Peyer's patch (tissue), 4 donors: ENCODE data around the gene ALG9. TPM values are rescaled to one million over a fixed set of nuclear protein-coding genes. Genes with fewer than 3 reads are reported as not detected.

Source experiments
- DNase-seq, 3 donors: peaks; one replicate each; pipeline ENCODE4 v3.0.0-alpha.2; 2017 to 2019
- H3K27ac ChIP-seq, 4 donors: fragments of 200-600 bp; sonication (generic); one replicate each; pipeline ENCODE4 v1.5.1; 2016 to 2019
- H3K27me3 ChIP-seq, 2 donors: fragments of 200-600 bp; sonication (generic); one replicate each; pipeline ENCODE4 v1.5.1; 2019
- H3K36me3 ChIP-seq, 3 donors: fragments of 200-600 bp; sonication (generic); one replicate each; pipeline ENCODE4 v1.5.1; 2016 to 2019
- H3K4me1 ChIP-seq, 4 donors: fragments of 200-600 bp; sonication (generic); one replicate each; pipeline ENCODE4 v1.5.1; 2016 to 2019
- H3K4me3 ChIP-seq, 4 donors: fragments of 200-600 bp; sonication (generic); 1 replicate in 3 of 4; 2 replicates in 1 of 4; pipeline ENCODE4 v1.5.1; 2016 to 2019; ENCODE audit warnings: mild to moderate bottlenecking in 1 of 4
- H3K9me3 ChIP-seq, 4 donors: fragments of 200-600 bp; sonication (generic); one replicate each; pipeline ENCODE4 v1.5.1; 2016 to 2019; ENCODE audit warnings: mild to moderate bottlenecking in 1 of 4
- POLR2A ChIP-seq, 2 donors: fragments of 450-650 bp; IDR thresholded peaks; one replicate each; pipeline ENCODE4 v1.5.1; 2017; ENCODE audit warnings: antibody characterized with exemption in 2 of 2, mild to moderate bottlenecking in 2 of 2, moderate library complexity in 2 of 2
- total RNA-seq, 4 donors: library from RNA; depleted of rRNA; stranded (reverse); fragments of >200 nt; gene quantifications; one replicate each; pipeline ENCODE4 v1.1.0, GENCODE V29; 2016
- TF ChIP-seq, protein P1 (sequence below), 6 experiments: fragments of 450-650 bp in 4 of 6; fragments of 200-600 bp in 2 of 6; sonication (generic) in 1 of 6; IDR thresholded peaks; one replicate each; pipeline ENCODE4 v1.5.1; 2017 to 2019; ENCODE audit warnings: antibody characterized with exemption in 6 of 6, mild to moderate bottlenecking in 3 of 6, moderate library complexity in 1 of 6

Gene ALG9
- total RNA-seq, 4 donors from 2014 or later: 14.0 to 32.4 (median 31.7) TPM

DNA sequence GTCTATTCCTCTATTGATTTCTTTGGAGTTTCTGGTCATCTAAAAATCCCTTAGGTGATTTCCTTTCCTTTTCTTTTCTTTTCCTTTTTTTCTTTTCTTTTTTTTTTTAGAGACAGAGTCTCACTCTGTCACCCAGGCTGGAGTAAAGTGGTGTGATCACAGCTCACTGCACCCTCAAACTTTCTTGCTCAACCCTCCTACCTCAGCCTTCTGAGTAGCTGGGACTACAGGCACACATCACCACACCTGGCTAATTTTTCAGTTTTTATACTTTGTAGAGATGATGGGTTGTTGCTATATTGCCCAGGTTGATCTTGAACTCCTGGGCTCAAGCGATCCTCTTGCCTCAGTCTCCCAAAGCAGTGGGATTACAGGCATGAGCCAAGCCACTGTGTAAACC is 45.4 kb upstream of the ALG9 start:
- Histone ChIP-seq H3K9me3 (no peaks in the 10 kb centered on the region), H3K4me1 (peaks cover 0 to 8% (median 0%) of the 10 kb centered on the region in 4 donors), H3K27ac (no peak overlapping the region), H3K27me3 (no peaks in the 10 kb centered on the region), H3K4me3 (no peak overlapping the region), H3K36me3 (no peaks in the 10 kb centered on the region)
- TF ChIP-seq, protein P1, sequence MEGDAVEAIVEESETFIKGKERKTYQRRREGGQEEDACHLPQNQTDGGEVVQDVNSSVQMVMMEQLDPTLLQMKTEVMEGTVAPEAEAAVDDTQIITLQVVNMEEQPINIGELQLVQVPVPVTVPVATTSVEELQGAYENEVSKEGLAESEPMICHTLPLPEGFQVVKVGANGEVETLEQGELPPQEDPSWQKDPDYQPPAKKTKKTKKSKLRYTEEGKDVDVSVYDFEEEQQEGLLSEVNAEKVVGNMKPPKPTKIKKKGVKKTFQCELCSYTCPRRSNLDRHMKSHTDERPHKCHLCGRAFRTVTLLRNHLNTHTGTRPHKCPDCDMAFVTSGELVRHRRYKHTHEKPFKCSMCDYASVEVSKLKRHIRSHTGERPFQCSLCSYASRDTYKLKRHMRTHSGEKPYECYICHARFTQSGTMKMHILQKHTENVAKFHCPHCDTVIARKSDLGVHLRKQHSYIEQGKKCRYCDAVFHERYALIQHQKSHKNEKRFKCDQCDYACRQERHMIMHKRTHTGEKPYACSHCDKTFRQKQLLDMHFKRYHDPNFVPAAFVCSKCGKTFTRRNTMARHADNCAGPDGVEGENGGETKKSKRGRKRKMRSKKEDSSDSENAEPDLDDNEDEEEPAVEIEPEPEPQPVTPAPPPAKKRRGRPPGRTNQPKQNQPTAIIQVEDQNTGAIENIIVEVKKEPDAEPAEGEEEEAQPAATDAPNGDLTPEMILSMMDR (IDR thresholded peaks at IDR 0.05): no peak
- no peak for TF ChIP-seq POLR2A (IDR thresholded peaks at IDR 0.05)
- DNase-seq: no peak

DNA sequence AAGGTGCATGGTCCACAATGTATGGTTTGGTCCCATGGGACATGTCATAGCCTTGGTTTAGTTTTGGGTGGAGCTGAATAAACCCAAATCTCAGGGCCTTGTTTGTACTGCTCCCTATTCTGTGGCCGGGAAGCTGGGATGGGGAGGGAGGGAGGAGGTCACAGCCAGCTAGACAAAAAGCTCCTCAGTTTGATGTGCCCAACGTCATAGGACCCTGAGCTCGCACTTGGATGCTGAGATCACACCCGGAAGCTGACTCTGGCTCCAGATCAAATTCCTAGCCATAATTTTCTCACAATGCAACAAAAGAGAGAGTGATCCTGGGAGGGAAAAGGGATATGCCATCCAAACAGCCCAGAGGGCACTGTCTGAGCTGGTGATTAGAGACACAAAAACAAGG is 42.6 kb upstream of the ALG9 start:
- Histone ChIP-seq H3K4me1 (peaks cover 0 to 8% (median 0%) of the 10 kb centered on the region in 4 donors), H3K36me3 (no peaks in the 10 kb centered on the region), H3K27me3 (no peaks in the 10 kb centered on the region), H3K27ac (peak overlapping the region; percentile 63 to 89 (median 71)), H3K4me3 (peak overlapping the region in 3 of 4 donors; percentile 22 to 54 (median 37)), H3K9me3 (no peaks in the 10 kb centered on the region)
- DNase-seq: no peak
- no peak for TF ChIP-seq POLR2A (IDR thresholded peaks at IDR 0.05)
- TF ChIP-seq, protein P1 (IDR thresholded peaks at IDR 0.05): no peak

DNA sequence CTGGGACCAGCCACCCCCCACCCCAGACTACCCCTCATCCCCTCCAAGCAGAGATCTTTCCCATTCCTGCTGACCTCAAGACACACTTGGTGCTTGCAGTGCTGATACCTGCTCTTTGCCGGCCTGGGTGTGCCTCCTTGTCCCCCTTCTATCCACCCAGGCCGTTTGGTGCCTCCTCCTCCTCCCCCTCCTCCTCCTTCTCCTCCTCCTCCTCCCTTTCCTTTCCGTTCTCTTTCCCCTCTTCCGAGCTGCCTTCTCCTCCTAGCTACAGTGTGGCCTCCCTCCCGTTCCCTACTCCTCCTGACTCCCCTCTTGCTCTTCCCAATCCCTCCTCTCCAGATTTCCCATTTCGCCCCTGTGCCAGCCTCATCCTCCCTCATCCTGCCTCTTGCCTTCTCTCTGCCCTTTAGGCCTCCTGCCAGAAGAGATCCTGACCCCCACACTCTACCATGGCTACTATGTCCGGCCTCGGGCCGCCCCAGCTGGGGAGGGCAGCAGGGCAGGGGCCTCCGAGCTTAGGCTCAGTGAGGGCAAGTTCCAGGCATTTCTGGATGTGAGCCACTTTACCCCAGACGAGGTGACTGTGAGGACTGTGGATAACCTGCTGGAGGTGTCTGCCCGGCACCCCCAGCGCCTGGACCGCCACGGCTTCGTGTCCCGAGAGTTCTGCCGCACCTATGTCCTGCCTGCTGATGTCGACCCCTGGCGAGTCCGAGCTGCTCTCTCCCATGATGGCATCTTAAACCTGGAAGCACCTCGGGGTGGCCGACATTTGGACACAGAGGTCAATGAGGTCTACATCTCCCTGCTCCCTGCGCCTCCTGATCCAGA is 41.9 kb upstream of the ALG9 start:
- Histone ChIP-seq H3K27ac (peak overlapping the region; percentile 63 to 89 (median 71)), H3K4me3 (peak overlapping the region; percentile 15 to 54 (median 30)), H3K4me1 (peaks cover 0 to 6% (median 0%) of the 10 kb centered on the region in 4 donors), H3K36me3 (no peaks in the 10 kb centered on the region), H3K27me3 (no peaks in the 10 kb centered on the region), H3K9me3 (no peaks in the 10 kb centered on the region)
- no peak for DNase-seq
- no peak for TF ChIP-seq POLR2A (IDR thresholded peaks at IDR 0.05)
- TF ChIP-seq, protein P1 (IDR thresholded peaks at IDR 0.05): no peak

DNA sequence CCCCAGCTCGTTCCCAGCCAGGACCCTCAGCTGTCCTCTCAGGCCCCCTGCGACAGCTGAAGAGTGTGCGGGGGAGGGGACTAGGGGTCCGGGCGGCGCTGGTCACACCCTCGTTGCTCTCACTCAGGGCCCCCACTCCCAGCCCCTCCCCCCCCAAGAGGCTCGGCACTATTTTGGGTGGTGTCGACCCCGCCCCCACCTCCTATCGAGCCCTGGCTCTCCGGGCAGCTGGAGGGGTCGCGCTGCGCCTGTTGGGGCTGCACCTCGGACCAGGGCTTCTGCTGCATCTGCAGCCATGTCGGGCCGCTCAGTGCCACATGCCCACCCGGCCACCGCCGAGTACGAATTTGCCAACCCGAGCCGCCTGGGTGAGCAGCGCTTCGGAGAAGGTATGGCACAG is 41.2 kb upstream of the ALG9 start, which contains the start of gene HSPB2:
HSPB2 (plus strand) TSS at position 200 of the 400 bp plus-strand sequence; CDS start at position 296, 96 bp downstream.
- Histone ChIP-seq H3K9me3 (no peaks in the 10 kb centered on the region), H3K36me3 (no peaks in the 10 kb centered on the region), H3K4me1 (no peaks in the 10 kb centered on the region), H3K4me3 (peak within 1 kb of the TSS; percentile 15 to 54 (median 30)), H3K27me3 (no peaks in the 10 kb centered on the region), H3K27ac (peak within 1 kb of the TSS; percentile 63 to 89 (median 71))
- no peak for DNase-seq
- no peak for TF ChIP-seq POLR2A (IDR thresholded peaks at IDR 0.05)
- TF ChIP-seq, protein P1 (IDR thresholded peaks at IDR 0.05): no peak

DNA sequence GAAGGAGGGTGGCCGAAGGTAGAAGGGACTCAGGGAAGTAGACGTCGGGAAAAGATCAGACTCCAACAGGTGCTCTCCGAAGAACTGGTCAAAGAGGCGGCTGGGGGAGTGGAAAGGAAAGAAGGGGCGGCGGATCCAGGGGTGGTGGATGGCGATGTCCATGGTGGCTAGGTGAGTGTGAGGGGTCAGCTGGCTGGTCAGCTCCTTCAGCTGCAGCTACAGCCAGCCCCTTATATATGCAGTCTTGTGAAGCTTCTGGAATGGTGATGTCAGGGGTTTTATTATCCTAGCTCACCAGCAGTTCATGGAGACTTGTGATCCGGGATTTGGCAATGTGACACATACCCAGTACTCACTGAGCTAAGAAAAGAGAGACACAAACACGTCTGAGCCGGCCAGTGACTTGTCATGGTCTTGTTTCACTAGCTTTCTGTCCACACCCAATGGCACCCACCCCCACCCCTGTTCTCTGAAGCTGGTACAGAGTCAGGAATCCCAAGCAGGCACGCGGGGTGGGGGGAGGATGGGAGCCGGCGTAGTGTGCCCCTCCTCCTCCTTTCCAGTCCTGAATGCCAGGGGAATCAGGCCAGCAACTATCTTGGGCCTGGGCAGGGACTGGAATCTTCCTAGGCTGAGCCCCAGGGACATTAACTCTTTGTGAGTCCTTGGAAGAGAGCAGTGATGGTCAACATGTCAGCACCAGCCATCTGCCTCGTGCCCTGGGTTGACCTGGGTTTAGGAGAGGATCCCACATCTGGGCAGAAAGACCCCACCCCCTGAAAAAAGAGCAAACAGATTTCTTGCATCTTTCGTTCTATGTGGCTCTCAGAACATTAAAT is 40.4 kb upstream of the ALG9 start, which contains the start of gene CRYAB:
CRYAB (minus strand) TSS at position 208 of the 839 bp plus-strand sequence; CDS start at position 162, 46 bp downstream.
- no peaks in the 10 kb centered on the region for H3K36me3 ChIP-seq
- no peaks in the 10 kb centered on the region for H3K27me3 ChIP-seq
- TF ChIP-seq, protein P1 (IDR thresholded peaks at IDR 0.05): no peak
- no peak for TF ChIP-seq POLR2A (IDR thresholded peaks at IDR 0.05)
- no peaks in the 10 kb centered on the region for H3K9me3 ChIP-seq
- H3K4me1 ChIP-seq: no peaks in the 10 kb centered on the region
- peak within 1 kb of the TSS; percentile 63 to 89 (median 71) for H3K27ac ChIP-seq
- peak within 1 kb of the TSS; percentile 15 to 54 (median 30) for H3K4me3 ChIP-seq
- peak in 2 of 3 donors; percentile 54 to 71 for DNase-seq
